ENCODE measurements around the gene PLEK2.

GRCh38 chr14:67417633-67418032, 5.7 kb upstream of the PLEK2 start:
- TF ChIP-seq, protein P1, sequence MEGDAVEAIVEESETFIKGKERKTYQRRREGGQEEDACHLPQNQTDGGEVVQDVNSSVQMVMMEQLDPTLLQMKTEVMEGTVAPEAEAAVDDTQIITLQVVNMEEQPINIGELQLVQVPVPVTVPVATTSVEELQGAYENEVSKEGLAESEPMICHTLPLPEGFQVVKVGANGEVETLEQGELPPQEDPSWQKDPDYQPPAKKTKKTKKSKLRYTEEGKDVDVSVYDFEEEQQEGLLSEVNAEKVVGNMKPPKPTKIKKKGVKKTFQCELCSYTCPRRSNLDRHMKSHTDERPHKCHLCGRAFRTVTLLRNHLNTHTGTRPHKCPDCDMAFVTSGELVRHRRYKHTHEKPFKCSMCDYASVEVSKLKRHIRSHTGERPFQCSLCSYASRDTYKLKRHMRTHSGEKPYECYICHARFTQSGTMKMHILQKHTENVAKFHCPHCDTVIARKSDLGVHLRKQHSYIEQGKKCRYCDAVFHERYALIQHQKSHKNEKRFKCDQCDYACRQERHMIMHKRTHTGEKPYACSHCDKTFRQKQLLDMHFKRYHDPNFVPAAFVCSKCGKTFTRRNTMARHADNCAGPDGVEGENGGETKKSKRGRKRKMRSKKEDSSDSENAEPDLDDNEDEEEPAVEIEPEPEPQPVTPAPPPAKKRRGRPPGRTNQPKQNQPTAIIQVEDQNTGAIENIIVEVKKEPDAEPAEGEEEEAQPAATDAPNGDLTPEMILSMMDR (IDR thresholded peaks at IDR 0.05), result no peak
- TF ChIP-seq POLR2A (IDR thresholded peaks at IDR 0.05), result no peak
